Fibroblast of mammary gland (primary cell): ENCODE measurements around the gene BCL11B.
A peak's percentile ranks its signal among the peaks of the same experiment; 100 is the strongest.

Experiments
- DNase-seq: peaks from one replicate; pipeline ENCODE4 v3.0.0-alpha.2; 2010; ENCODE audit warnings: low read depth
- H3K4me3 ChIP-seq: 2 replicates; pipeline ENCODE4 v1.5.1; 2011; ENCODE audit warnings: low read depth, mild to moderate bottlenecking, low read length, moderate library complexity; ENCODE audit not compliant: control insufficient read depth
- TF ChIP-seq, protein P1 (sequence below): conservative IDR thresholded peaks from 2 replicates; pipeline ENCODE4 v1.5.1; 2011; ENCODE audit warnings: low read depth, low read length, inconsistent platforms; ENCODE audit not compliant: control insufficient read depth, insufficient read depth

BCL11B gene

DNA sequence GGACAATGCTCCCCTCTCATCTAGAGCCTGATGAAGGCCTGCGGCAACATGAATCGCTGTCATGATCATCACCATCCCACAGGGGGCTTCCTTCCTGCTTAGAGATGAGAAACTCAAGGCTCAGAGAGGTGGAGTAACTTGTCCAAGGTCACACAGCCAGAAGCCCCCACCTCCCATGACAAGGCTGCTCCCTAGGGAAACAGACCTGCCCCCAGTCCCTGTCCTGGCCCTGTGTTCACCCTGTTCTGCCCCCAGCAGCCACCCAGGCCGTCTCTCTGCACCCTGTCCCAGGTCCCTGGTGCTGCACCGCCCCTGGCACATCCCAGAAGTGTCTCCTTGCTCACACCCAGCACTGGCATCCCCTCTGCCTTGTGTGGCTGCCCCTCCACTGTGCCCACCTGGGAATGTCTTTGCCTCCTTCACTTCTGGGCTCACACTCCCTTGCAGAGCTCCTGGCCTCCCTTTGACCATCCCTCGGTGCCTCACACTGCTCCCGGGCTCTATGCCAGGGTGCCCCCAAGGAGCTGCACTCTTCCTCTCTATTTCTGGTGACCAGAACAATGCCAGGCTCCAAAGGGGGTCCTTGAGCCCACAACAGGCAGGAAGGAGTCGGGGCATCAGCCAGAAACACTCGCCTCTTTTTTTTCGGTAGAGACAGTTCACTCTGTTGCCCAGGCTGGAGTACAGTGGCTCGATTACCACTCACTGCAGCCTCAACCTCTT lies 70.5 kb downstream of the BCL11B start:
- no peak overlapping the region for H3K4me3 ChIP-seq
- TF ChIP-seq, protein P1, sequence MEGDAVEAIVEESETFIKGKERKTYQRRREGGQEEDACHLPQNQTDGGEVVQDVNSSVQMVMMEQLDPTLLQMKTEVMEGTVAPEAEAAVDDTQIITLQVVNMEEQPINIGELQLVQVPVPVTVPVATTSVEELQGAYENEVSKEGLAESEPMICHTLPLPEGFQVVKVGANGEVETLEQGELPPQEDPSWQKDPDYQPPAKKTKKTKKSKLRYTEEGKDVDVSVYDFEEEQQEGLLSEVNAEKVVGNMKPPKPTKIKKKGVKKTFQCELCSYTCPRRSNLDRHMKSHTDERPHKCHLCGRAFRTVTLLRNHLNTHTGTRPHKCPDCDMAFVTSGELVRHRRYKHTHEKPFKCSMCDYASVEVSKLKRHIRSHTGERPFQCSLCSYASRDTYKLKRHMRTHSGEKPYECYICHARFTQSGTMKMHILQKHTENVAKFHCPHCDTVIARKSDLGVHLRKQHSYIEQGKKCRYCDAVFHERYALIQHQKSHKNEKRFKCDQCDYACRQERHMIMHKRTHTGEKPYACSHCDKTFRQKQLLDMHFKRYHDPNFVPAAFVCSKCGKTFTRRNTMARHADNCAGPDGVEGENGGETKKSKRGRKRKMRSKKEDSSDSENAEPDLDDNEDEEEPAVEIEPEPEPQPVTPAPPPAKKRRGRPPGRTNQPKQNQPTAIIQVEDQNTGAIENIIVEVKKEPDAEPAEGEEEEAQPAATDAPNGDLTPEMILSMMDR, result no peak
- DNase-seq, result no peak

DNA sequence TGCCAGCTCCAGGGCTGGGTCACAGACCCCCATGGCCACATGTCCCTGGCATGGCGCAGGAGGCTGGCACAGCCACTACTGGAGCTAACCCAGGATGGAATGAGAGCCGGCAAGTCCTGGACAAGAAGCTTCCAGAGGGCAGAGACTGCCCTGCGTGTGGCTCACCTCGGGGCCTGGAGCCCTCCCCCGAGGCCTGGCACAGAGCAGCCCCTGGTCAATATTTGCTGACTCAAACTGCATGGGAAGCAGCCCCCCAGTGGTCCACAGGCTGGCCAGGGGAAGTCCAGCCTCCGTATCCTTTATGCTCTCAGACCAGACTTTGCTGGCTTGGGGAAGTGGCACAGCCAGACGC lies 71.4 kb downstream of the BCL11B start:
- no peak overlapping the region for H3K4me3 ChIP-seq
- TF ChIP-seq, protein P1, result no peak
- DNase-seq, result no peak

DNA sequence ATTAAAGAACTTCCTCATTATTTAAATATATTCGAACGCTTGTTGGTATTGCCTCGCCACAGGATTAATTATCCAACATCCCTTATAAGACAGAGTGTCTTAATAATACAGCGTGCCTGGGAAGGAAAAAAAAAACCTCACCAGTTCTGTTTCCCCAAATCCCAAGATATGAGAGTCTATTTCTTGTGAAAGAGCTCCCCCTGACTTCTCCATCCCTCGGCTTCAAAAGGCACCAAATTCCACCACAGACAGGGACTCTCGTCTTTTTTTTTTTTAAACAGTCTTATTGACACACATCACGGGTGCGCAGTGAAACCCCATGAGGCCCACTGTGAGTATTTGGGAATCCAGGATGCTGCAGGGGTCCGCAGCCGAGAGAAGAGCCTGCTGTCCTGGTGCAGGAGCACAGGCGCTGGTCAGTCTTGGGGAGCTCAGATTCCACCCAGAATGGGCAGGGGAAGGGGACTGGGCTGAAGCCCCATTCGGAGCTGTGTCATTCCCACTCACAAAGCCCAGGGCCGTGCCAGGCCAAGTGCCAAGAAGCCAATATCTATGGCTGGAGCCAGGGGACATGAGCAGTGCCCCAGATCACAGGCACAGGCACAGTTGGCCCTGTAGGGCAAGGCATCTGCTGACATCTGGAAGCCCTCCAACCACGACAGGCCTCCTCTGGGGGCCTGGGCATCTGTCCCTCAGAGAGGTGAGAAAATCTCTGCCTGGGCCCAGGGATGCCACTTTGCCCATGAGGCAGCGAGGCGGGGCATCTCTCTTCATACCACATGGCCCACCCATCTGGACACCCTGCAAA lies 71.9 kb downstream of the BCL11B start:
- TF ChIP-seq, protein P1, result peak; percentile 11
- no peak overlapping the region for H3K4me3 ChIP-seq
- peak; percentile 1 for DNase-seq

DNA sequence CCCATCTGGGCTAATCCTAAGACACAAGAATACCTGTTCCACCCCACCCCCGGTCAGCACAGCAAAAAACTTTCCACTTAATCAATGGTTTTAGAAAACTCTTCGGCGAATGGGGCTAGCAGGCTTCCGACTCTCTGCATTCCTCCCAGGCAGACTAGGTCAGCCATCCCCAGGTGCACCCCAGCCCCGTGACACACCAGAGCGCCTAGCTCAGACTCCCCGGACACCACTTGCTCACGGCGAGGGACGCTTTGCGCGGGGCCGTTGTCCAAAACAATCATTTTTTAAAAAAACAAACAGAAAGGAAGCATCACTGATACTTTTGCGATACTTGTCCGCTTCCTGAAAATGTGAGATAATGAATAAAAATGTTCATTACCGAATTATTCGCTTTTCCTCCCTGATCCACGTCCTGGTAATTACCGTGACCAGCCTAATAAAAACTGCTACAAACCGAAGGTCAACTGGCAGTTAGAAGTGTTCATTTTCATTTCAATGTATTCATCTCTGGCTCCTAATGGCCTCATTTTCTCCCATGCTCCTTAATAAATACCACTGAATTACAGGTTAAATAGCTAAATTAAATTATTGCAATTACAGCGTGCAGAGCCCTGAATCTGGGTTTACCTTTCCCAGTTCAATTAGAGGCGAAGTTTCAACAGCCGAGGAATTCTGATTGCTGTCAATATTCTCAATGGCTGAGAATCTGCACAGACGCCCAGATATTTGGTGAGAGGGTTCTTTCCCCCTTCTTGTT lies 73.1 kb downstream of the BCL11B start:
- no peak overlapping the region for H3K4me3 ChIP-seq
- no peak for DNase-seq
- TF ChIP-seq, protein P1, result no peak

DNA sequence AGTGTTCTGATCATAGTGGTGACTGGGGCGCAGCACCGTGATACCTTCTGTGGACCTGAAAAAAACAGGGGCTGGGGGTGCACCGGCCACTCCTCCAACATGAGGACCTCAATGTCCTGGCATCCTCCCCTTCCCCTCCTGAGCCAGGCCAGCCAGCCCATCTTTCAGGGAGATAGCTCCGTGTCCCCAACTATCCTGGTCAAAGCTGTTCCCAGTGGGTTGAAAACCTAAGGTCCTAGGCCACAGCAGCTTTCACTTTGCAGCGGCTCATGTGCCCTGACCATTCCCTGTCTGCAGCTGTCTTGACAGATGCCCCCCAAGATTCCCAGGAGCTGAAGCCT lies 75.7 kb downstream of the BCL11B start:
- TF ChIP-seq, protein P1, result no peak
- DNase-seq, result no peak
- no peak overlapping the region for H3K4me3 ChIP-seq

DNA sequence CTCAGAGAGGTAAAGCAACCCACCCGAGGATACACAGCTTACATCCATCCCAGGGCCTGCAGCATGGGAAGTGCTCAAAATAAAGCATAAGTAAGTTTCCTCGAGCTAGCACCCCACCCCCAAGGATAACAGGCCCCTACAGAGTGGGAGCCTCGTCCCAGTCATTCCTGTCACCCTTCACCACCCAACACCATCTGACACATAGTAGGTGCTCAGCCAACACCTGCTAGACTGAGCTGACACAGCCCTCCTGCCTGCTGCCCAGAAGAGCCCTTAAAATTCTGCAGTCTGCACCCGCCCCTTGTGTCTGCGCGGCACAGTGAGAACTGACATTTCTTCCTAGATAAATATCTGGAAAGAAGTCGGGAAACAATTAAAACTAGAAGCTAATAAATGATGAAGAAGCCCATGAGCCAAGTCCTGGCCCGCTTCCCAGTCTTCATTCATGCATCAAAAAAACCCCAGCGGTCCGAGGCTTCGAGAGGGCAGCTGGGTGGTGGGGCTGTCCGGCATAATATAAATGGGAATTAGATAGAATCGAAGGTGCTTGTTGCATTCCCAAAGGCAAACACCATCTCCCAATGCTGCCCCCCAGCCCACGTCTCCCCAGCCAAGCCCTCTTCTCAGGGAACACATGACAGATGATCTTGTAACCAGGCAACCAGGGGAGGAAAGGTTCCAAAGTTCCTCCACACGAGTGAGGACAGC lies 76.2 kb downstream of the BCL11B start:
- TF ChIP-seq, protein P1, result no peak
- no peak overlapping the region for H3K4me3 ChIP-seq
- no peak for DNase-seq
